ENCODE measurements around the gene TTC3.

DNA sequence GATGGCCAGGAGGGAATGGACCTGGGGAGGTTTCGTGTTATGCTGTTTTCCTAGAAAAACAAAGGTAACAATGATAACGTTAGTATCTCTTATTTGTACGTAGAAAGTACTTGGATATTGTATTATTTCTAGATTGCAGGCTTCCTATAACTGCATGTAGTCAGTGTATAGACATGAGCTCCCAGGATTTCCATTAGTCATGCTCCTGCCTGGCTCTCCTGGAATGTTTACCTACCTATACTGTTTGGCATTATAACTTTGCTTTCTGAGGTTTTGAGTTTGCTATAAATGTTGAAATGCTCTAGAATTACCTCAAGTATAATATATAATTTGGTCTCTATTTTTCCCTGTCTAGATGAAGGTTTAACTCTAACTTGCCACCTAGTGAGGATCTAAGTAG, 66.1 kb downstream of the TTC3 start:
- TF ChIP-seq CTCF (IDR thresholded peaks at IDR 0.05; ENCODE audit: low read depth, low read length) (no peak), POLR2A (IDR thresholded peaks at IDR 0.05; ENCODE audit: extremely low read depth, insufficient read length) (no peak), MYC (IDR thresholded peaks at IDR 0.05; ENCODE audit: low read depth, low read length) (no peak), MAX (IDR thresholded peaks at IDR 0.05; ENCODE audit: low read depth, low read length) (no peak)
